HepG2 (cell line): Measurements from ENCODE around the gene CCDC9B. TPM values are rescaled to one million over a fixed set of nuclear protein-coding genes. Genes with fewer than 3 reads are reported as not detected.

Source experiments
- CREB1 ChIP-seq, 2 experiments: fragments of 450-650 bp in 1 of 2; IDR thresholded peaks; 2 replicates each; pipeline ENCODE4 v1.6.1; 2016 to 2017; ENCODE audit warnings: control low read depth in 1 of 2, mild to moderate bottlenecking in 1 of 2, missing compliant biosample characterization in 1 of 2, missing genetic modification characterization in 1 of 2
- EP300 ChIP-seq, 3 experiments: sonication (generic) in 1 of 3; formaldehyde crosslinking in 1 of 3; IDR thresholded peaks; 2 replicates each; pipeline versions ENCODE4 v1.5.1 to v1.6.1; 2011 to 2020; ENCODE audit warnings: low read depth in 2 of 3, low read length in 2 of 3, borderline replicate concordance in 1 of 3, improper control_type of control experiment in 1 of 3, mild to moderate bottlenecking in 1 of 3, missing genetic modification reagents in 1 of 3, moderate library complexity in 1 of 3
- GFI1 ChIP-seq: sonication (generic); formaldehyde crosslinking; IDR thresholded peaks from 2 replicates; pipeline ENCODE4 v1.5.0; 2020; ENCODE audit warnings: missing genetic modification reagents, mild to moderate bottlenecking, borderline replicate concordance
- LCORL ChIP-seq, 2 experiments: fragments of 450-650 bp in 1 of 2; sonication (generic) in 1 of 2; formaldehyde crosslinking in 1 of 2; IDR thresholded peaks; 2 replicates each; pipeline versions ENCODE4 v1.5.0 to v1.6.1; 2017 to 2020; ENCODE audit warnings: antibody characterized with exemption in 1 of 2, missing genetic modification reagents in 1 of 2
- SAFB2 ChIP-seq: sonication (generic); formaldehyde crosslinking; IDR thresholded peaks from 2 replicates; pipeline ENCODE4 v1.5.1; 2020; ENCODE audit warnings: missing genetic modification reagents, low read depth, mild to moderate bottlenecking, borderline replicate concordance
- SMYD3 ChIP-seq: sonication (generic); formaldehyde crosslinking; IDR thresholded peaks from 2 replicates; pipeline ENCODE4 v1.8.1; 2023; ENCODE audit warnings: mild to moderate bottlenecking, missing genetic modification reagents
- XBP1 ChIP-seq: sonication (generic); formaldehyde crosslinking; IDR thresholded peaks from 2 replicates; pipeline ENCODE4 v1.5.0; 2020; ENCODE audit warnings: missing genetic modification reagents
- ZBTB7B ChIP-seq: sonication (generic); formaldehyde crosslinking; IDR thresholded peaks from 2 replicates; pipeline ENCODE4 v1.4.0; 2020; ENCODE audit warnings: missing genetic modification reagents
- ZMYM2 ChIP-seq: sonication (generic); formaldehyde crosslinking; IDR thresholded peaks from 2 replicates; pipeline ENCODE4 v1.8.0; 2022; ENCODE audit warnings: mild to moderate bottlenecking, missing genetic modification reagents
- ZNF121 ChIP-seq: sonication (generic); formaldehyde crosslinking; IDR thresholded peaks from 2 replicates; pipeline ENCODE4 v1.5.0; 2020; ENCODE audit warnings: mild to moderate bottlenecking, missing genetic modification reagents
- ZNF326 ChIP-seq: sonication (generic); formaldehyde crosslinking; IDR thresholded peaks from 2 replicates; pipeline ENCODE4 v1.4.0; 2020; ENCODE audit warnings: missing genetic modification reagents, borderline replicate concordance
- ZNF563 ChIP-seq: sonication (generic); formaldehyde crosslinking; IDR thresholded peaks from 2 replicates; pipeline ENCODE4 v1.8.0; 2022; ENCODE audit warnings: mild to moderate bottlenecking, moderate library complexity, missing genetic modification reagents
- ZNF761 ChIP-seq: sonication (generic); formaldehyde crosslinking; conservative IDR thresholded peaks from 2 replicates; pipeline ENCODE4 v1.4.0; 2020; ENCODE audit warnings: mild to moderate bottlenecking, missing genetic modification reagents
- polyA plus RNA-seq, 8 experiments: library from polyadenylated mRNA; depleted of rRNA in 3 of 8; stranded (reverse) in 7 of 8; unstranded in 1 of 8; fragments of >200 nt; fragmentation: Illumina TruSeq in 4 of 8; extraction: Trizol in 4 of 8; gene quantifications; 2 replicates each; pipeline versions ENCODE4 v1.2.1 to v1.2.3, GENCODE V29; 2011 to 2016; ENCODE audit warnings: low read depth in 4 of 8, missing spikeins in 1 of 8, mixed read lengths in 1 of 8; ENCODE audit not compliant: insufficient read depth in 1 of 8
- total RNA-seq, 5 experiments: library from RNA; depleted of rRNA; stranded (reverse); fragments of >200 nt; fragmentation: Illumina TruSeq; extraction: Trizol; gene quantifications; 2 replicates each; pipeline ENCODE4 v1.2.3, GENCODE V29; 2016; ENCODE audit warnings: low read depth in 1 of 5
- TF ChIP-seq, protein P1 (sequence below): sonication (generic); formaldehyde crosslinking; IDR thresholded peaks from 2 replicates; pipeline ENCODE4 v1.4.0; 2020; ENCODE audit warnings: missing genetic modification reagents, borderline replicate concordance
- TF ChIP-seq, protein P2 (sequence below): sonication (generic); formaldehyde crosslinking; conservative IDR thresholded peaks from 2 replicates; pipeline ENCODE4 v1.8.0; 2022; ENCODE audit warnings: low read depth, missing genetic modification reagents
- TF ChIP-seq, protein P3 (sequence below): sonication (generic); formaldehyde crosslinking; IDR thresholded peaks from 2 replicates; pipeline ENCODE4 v1.9.0; 2022; ENCODE audit warnings: missing genetic modification reagents, mild to moderate bottlenecking, borderline replicate concordance
- TF ChIP-seq, protein P4 (sequence below): sonication (generic); formaldehyde crosslinking; IDR thresholded peaks from 2 replicates; pipeline ENCODE4 v1.8.1; 2023; ENCODE audit warnings: missing genetic modification reagents, mild to moderate bottlenecking, borderline replicate concordance
- TF ChIP-seq, protein P5 (sequence below): sonication (generic); formaldehyde crosslinking; IDR thresholded peaks from 2 replicates; pipeline ENCODE4 v1.4.0; 2020; ENCODE audit warnings: mild to moderate bottlenecking, missing genetic modification reagents

The CCDC9B gene
- total and polyA plus RNA-seq, 2 of the 13 experiments (the other 11 are each of a cell fraction or from before 2014, with no cell fraction given), result 0.98 to 1.6 TPM

DNA sequence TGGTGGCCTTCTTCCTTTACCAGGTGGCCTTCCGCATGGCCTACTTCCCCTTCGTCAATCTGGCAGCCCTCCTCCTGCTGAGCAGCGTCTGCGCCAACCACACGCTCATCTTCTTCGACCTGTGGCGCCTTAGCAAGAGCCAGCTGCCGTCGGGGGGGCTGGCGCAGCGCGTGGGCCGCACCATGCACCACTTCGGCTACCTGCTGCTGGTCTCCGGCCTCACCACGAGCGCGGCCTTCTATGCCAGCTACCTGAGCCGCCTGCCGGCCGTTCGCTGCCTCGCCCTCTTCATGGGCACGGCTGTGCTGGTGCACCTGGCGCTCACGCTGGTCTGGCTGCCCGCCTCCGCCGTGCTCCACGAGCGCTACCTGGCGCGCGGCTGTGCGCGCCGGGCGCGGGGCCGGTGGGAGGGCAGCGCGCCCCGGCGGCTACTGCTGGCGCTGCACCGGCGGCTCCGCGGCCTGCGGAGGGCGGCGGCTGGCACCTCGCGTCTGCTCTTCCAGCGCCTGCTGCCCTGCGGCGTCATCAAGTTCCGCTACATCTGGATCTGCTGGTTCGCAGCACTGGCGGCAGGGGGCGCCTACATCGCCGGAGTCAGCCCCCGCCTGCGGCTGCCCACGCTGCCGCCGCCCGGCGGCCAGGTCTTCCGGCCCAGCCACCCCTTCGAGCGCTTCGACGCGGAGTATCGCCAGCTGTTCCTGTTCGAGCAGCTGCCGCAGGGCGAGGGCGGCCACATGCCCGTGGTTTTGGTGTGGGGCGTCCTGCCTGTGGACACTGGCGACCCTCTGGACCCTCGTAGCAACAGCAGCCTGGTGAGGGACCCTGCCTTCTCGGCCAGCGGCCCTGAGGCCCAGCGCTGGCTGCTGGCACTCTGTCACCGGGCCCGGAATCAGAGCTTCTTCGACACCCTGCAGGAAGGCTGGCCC, 27.2 kb upstream of the CCDC9B start (continued):
- TF ChIP-seq, protein P1, sequence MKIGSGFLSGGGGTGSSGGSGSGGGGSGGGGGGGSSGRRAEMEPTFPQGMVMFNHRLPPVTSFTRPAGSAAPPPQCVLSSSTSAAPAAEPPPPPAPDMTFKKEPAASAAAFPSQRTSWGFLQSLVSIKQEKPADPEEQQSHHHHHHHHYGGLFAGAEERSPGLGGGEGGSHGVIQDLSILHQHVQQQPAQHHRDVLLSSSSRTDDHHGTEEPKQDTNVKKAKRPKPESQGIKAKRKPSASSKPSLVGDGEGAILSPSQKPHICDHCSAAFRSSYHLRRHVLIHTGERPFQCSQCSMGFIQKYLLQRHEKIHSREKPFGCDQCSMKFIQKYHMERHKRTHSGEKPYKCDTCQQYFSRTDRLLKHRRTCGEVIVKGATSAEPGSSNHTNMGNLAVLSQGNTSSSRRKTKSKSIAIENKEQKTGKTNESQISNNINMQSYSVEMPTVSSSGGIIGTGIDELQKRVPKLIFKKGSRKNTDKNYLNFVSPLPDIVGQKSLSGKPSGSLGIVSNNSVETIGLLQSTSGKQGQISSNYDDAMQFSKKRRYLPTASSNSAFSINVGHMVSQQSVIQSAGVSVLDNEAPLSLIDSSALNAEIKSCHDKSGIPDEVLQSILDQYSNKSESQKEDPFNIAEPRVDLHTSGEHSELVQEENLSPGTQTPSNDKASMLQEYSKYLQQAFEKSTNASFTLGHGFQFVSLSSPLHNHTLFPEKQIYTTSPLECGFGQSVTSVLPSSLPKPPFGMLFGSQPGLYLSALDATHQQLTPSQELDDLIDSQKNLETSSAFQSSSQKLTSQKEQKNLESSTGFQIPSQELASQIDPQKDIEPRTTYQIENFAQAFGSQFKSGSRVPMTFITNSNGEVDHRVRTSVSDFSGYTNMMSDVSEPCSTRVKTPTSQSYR (CRISPR knock-in tag), result peak; percentile 47; the same call in 1 of the 2 replicates
- TF ChIP-seq, protein P2, sequence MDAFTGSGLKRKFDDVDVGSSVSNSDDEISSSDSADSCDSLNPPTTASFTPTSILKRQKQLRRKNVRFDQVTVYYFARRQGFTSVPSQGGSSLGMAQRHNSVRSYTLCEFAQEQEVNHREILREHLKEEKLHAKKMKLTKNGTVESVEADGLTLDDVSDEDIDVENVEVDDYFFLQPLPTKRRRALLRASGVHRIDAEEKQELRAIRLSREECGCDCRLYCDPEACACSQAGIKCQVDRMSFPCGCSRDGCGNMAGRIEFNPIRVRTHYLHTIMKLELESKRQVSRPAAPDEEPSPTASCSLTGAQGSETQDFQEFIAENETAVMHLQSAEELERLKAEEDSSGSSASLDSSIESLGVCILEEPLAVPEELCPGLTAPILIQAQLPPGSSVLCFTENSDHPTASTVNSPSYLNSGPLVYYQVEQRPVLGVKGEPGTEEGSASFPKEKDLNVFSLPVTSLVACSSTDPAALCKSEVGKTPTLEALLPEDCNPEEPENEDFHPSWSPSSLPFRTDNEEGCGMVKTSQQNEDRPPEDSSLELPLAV (CRISPR knock-in tag), result peak; percentile 78
- TF ChIP-seq XBP1 (CRISPR knock-in tag) (0 out of 2 replicates have a peak, but pooled peaks have one; percentile 36), LCORL (IDR thresholded peaks at IDR 0.05) (no peak), LCORL (CRISPR knock-in tag; IDR thresholded peaks at IDR 0.05) (peak; percentile 42; the same call in 1 of the 2 replicates), ZMYM2 (CRISPR knock-in tag) (peak; percentile 68; the same call in 1 of the 2 replicates), SAFB2 (CRISPR knock-in tag) (peak; percentile 81), SMYD3 (CRISPR knock-in tag) (0 out of 2 replicates have a peak, but pooled peaks have one; percentile 68), ZBTB7B (peak; percentile 78), CREB1 (IDR thresholded peaks at IDR 0.05) (peak; percentile 63; the same call in 1 of the 2 replicates), CREB1 (CRISPR knock-in tag; IDR thresholded peaks at IDR 0.05) (no peak), ZNF761 (CRISPR knock-in tag) (peak; percentile 96), ZNF121 (CRISPR knock-in tag) (0 out of 2 replicates have a peak, but pooled peaks have one; percentile 44), GFI1 (CRISPR knock-in tag) (peak; percentile 74; the same call in 1 of the 2 replicates), ZNF326 (no peak), EP300 (IDR thresholded peaks at IDR 0.05; ENCODE audit: low read depth in 2 of 2, low read length in 2 of 2) (no peak), EP300 (CRISPR knock-in tag; IDR thresholded peaks at IDR 0.05; ENCODE audit: borderline replicate concordance) (peak; percentile 71), ZNF563 (CRISPR knock-in tag) (peak; percentile 92)
- TF ChIP-seq, protein P3, sequence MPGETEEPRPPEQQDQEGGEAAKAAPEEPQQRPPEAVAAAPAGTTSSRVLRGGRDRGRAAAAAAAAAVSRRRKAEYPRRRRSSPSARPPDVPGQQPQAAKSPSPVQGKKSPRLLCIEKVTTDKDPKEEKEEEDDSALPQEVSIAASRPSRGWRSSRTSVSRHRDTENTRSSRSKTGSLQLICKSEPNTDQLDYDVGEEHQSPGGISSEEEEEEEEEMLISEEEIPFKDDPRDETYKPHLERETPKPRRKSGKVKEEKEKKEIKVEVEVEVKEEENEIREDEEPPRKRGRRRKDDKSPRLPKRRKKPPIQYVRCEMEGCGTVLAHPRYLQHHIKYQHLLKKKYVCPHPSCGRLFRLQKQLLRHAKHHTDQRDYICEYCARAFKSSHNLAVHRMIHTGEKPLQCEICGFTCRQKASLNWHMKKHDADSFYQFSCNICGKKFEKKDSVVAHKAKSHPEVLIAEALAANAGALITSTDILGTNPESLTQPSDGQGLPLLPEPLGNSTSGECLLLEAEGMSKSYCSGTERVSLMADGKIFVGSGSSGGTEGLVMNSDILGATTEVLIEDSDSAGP (CRISPR knock-in tag), result peak; percentile 79; the same call in 1 of the 2 replicates
- TF ChIP-seq, protein P4, sequence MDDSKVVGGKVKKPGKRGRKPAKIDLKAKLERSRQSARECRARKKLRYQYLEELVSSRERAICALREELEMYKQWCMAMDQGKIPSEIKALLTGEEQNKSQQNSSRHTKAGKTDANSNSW, result peak; percentile 88; the same call in 1 of the 2 replicates
- TF ChIP-seq, protein P5, sequence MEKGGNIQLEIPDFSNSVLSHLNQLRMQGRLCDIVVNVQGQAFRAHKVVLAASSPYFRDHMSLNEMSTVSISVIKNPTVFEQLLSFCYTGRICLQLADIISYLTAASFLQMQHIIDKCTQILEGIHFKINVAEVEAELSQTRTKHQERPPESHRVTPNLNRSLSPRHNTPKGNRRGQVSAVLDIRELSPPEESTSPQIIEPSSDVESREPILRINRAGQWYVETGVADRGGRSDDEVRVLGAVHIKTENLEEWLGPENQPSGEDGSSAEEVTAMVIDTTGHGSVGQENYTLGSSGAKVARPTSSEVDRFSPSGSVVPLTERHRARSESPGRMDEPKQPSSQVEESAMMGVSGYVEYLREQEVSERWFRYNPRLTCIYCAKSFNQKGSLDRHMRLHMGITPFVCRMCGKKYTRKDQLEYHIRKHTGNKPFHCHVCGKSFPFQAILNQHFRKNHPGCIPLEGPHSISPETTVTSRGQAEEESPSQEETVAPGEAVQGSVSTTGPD, result no peak
